DND-41 (cell line): Measurements from ENCODE around the gene BNC1.

ENCODE experiments used
- EZH2 ChIP-seq: IDR thresholded peaks from 3 replicates; pipeline ENCODE4 v1.6.1; 2012; ENCODE audit warnings: borderline replicate concordance, low read depth, mild to moderate bottlenecking, moderate library complexity, low read length, inconsistent platforms; ENCODE audit not compliant: severe bottlenecking
- TF ChIP-seq, protein P1 (sequence below): IDR thresholded peaks from 2 replicates; pipeline ENCODE4 v1.5.1; 2012; ENCODE audit warnings: borderline replicate concordance, low read length, moderate library complexity, mild to moderate bottlenecking; ENCODE audit not compliant: poor library complexity, severe bottlenecking; ENCODE audit errors: extremely low read depth

DNA sequence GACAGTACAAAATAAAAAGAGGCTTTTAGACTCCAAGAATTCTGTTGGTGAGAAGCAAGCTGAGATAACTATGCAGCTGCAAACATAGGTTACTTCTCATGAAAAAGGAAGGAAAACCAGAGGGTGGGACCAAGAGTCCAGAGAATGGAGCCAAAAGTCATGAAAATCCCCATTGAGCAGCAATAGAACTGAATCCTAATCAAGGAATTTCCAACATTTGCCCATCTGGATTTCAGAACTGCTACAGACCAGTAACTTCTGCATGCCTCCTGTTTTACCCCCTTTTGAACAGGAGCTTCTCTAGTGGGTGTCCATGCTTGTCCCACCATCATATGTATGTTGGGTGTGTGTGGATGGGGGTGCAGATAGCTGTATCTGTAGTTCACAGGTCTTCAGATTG lies 33.6 kb upstream of the BNC1 start:
- TF ChIP-seq, protein P1, sequence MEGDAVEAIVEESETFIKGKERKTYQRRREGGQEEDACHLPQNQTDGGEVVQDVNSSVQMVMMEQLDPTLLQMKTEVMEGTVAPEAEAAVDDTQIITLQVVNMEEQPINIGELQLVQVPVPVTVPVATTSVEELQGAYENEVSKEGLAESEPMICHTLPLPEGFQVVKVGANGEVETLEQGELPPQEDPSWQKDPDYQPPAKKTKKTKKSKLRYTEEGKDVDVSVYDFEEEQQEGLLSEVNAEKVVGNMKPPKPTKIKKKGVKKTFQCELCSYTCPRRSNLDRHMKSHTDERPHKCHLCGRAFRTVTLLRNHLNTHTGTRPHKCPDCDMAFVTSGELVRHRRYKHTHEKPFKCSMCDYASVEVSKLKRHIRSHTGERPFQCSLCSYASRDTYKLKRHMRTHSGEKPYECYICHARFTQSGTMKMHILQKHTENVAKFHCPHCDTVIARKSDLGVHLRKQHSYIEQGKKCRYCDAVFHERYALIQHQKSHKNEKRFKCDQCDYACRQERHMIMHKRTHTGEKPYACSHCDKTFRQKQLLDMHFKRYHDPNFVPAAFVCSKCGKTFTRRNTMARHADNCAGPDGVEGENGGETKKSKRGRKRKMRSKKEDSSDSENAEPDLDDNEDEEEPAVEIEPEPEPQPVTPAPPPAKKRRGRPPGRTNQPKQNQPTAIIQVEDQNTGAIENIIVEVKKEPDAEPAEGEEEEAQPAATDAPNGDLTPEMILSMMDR, result no peak
- no peak for TF ChIP-seq EZH2
